Measurements from ENCODE around the gene ISM1.

ISM1 gene

GRCh38 chr20:13320702-13321101 lies 99.6 kb downstream of the ISM1 start:
- no peak for DNase-seq

DNA sequence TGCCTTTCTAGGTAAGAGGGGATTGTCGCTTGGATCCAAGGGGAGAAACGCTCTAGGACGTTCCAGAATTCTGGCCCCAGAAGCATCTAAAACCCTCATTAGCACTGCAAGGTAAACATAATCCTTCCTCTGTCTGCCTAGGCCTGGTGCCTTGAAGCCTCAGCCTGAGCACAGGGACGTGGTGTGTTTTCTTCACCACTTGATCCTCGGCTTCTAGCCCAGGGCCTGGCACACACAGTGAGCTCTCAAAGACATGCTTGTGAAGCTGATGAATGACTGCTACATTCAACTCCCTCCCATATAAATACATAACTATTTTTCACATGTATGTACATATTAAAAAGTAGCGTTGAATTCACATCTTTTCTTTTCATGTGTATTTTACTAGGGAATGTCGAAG lies 100.3 kb downstream of the ISM1 start:
- DNase-seq, result no peak

GRCh38 chr20:13322198-13322597 lies 101.1 kb downstream of the ISM1 start:
- no peak for DNase-seq

- no peak for DNase-seq
Observed at GRCh38 chr20:13322621-13323020, 101.5 kb downstream of the ISM1 start.

DNA sequence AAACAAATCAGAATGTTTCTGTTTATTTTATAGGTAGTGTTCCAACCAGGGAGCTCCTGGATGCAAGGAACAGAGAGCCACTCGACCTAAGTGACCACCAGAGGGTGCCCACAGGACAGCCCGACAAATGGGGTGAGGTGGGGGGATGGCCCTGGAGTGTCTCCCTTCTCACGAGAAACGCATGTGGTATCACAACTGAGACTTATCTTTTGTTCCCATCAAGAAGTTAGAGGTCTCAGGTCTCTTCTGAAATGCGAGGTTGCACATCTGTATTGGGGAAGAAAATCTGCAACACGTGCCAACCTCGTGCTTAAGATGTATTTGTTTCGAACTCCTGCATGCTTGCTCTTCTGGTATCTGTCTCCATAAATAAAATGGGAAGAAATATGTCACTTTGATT lies 104.0 kb downstream of the ISM1 start:
- no peak for DNase-seq

DNA sequence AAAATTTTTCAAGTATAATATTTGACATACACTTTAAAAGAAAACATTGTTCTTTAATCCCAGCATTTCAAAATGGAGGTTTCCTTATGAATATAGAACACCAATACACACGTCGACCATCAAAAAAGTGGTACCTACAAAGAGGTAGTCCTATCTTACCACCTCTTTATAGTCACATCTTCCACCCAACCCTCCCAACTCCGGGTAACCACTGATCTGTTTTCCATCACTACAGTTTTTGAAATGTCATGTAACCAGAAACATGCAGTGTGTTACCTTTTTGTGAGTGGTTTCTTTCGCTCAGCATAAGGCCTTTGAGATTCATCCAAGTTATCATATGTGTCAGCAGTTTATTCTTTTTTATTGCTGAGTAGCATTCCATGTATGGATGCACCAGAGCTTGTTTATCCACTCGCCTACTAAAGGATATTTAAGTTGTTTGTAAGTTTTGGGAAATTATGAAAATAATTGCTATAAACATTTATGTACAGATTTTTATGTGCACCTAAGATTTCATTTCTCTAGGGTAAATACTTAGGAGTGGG lies 104.8 kb downstream of the ISM1 start:
- DNase-seq, result no peak

GRCh38 chr20:13331536-13331935 lies 110.5 kb downstream of the ISM1 start:
- DNase-seq, result no peak

DNA sequence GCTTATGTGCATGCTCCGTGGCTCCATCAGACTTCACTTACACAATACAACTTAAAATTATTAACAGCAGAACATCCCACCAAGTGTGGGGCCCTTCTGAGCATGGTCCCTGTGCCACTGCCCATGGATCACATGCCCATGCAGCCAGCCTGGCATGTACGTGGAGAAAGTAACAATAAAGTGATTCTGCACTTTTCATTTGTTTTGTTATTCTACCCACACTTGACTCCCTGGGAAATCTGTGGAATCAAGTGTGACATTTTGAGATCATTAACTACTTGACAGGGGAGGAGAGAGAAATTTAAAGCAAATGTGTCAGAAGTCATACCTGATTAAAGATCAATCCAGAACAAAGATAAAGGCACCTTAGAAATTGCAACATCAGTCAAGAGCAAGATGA lies 112.0 kb downstream of the ISM1 start:
- no peak for DNase-seq

DNA sequence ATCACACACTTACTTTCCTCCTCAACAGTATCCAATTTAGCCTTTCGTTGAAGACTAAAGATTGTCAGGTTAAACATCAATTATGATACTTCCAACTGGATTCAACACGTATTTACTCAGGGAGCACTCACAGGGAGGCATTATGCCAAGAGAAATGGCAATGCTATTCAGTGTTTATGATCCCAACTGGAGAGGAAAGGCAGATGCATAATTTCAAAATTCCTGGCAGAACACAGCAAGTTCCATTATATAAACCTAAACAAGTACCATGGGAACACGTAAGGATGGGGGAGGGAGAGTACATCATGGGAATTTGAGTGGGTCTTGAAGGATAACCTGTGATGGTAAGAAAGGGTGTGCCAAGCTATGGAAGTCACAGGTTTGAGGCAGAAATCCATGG lies 112.7 kb downstream of the ISM1 start:
- no peak for DNase-seq

GRCh38 chr20:13336308-13337089 lies 115.4 kb downstream of the ISM1 start:
- DNase-seq, result no peak

DNA sequence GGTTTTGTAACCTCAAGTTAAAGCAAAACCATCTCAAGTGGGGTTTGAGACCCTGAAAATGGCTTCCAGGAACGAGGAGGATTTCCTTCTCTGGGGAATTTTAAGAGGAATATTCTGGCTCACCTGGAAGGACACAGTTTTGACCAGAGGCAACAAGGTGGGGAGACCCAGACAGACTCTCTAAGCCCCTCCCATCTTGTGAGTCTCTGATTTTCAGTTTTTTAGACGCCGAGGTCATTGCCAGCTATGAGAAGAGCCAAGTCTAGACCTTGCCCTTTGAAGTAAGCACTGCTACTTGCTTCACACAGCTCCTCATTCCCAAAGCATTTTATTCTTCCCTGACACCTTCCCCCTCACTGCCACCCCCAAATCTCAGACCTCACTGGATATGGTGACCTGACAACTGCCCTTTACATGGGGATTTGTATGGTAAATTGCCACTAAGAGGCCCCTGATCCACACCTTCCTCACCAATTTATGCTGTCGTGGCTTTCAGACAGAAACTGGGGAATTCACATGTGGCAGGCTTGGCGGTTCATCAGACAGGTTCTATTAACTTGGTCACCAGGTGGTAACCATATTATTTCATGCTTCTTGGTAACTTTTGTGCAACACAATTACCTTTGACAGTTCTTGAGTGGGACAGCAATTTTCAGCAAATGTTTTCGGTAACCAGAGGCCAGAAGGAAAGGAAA lies 116.2 kb downstream of the ISM1 start:
- no peak for DNase-seq

DNA sequence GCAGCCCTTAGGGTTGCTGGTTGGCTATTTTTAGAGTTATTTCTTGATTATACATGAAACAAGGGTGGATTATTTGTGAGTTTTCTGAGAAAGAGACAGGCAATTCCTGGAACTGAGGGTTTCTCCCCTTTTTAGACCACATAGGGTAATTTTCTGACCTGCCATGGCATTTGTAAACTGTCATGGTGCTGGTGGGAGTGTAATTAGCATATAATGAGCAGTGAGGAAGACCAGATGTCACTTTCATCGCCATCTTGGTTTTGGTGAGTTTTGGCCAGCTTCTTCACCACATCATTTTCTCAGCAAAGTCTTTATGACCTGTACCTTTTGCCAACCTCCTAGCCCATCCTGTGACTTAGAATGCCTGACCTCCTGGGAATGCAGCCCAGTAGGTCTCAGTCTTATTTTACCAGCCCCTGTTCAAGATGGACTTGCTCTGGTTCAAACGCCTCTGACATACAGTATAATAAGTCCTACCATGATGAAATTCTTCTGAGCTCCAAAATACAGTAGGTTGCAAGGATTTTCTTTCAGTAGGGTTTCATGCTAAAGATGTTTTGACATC lies 117.1 kb downstream of the ISM1 start:
- no peak for DNase-seq

GRCh38 chr20:13338999-13339411 lies 117.9 kb downstream of the ISM1 start:
- DNase-seq, result no peak

GRCh38 chr20:13340088-13340487 lies 119.0 kb downstream of the ISM1 start:
- no peak for DNase-seq

- no peak for DNase-seq
Observed at GRCh38 chr20:13341737-13342393, 120.8 kb downstream of the ISM1 start.

DNA sequence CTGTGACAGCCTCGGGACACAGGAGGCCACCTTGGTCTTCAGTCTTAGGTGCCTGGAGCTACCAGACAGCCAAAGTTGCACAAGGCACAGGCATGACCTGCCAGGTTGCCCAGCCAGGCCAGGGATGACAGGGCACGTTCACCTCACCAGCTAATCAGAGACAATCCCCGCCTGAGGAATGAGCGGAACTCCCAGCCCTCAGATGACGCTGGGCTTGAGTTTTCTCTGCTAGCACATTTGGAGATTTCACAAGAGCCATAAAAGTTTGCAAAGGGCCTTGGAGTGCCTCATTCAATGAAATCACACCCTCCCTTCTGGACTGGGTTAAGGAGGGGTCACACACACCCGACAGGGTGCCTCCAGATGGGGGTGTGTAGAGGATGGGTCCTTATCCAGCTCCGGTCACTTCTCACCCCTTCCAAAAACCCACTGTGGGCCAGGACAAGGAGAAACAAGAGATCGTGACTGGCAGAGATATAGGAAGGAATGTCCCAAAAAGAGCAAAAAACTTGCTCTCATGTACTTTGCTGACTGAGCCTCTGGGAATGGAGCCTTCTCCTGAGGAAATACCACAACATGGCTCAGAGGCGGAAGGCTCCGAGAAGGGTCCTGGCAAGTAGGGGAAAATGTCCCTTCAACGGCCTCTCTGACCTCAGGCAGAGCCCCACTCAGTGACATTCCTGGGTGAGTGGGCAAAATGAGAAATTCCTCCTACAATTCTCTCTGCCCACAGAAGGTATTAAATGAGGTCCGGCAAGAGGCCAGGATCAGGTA lies 121.6 kb downstream of the ISM1 start:
- DNase-seq, result no peak

- no peak for DNase-seq
Observed at GRCh38 chr20:13344671-13345070, 123.6 kb downstream of the ISM1 start.

GRCh38 chr20:13348311-13349234 lies 127.5 kb downstream of the ISM1 start:
- no peak for DNase-seq

DNA sequence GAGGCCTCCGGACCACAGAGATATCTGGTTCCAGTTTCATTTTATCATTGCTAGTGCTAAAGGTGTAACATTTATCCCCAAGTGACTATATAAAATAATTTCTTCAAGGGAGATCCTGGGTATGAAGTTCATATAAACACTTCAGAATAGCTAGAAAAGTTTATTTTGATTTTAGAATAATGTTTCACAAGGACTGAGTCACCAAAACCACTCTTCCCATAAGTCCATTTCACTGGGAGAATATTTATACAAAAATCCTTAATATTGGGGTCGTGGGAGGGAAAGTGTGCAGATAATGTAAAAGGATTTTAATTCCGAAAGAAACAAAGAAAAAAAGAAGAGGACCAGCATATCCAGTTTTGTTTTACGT lies 128.1 kb downstream of the ISM1 start:
- no peak for DNase-seq

Data from CD4-positive, alpha-beta T cell treated with Interleukin-21 for 1 hour (primary cell).